Upper lobe of left lung (tissue), 4 donors: ENCODE data around the gene HEXIM2.

Experiments
- EP300 ChIP-seq, 4 donors: sonication (generic); formaldehyde crosslinking; IDR thresholded peaks; one replicate each; pipeline ENCODE4 v1.5.1; 2017; ENCODE audit warnings: antibody characterized with exemption in 4 of 4, control low read depth in 2 of 4
- POLR2A ChIP-seq, 4 donors: fragments of 450-650 bp; IDR thresholded peaks; one replicate each; pipeline ENCODE4 v1.5.1; 2016 to 2017; ENCODE audit warnings: antibody characterized with exemption in 4 of 4, mild to moderate bottlenecking in 2 of 4
- POLR2AphosphoS5 ChIP-seq, 2 donors: sonication (generic); formaldehyde crosslinking; IDR thresholded peaks; one replicate each; pipeline ENCODE4 v1.5.1; 2017; ENCODE audit warnings: antibody characterized with exemption in 2 of 2
- TF ChIP-seq, protein P1 (sequence below), 6 experiments: fragments of 450-650 bp in 4 of 6; fragments of 200-600 bp in 2 of 6; sonication (generic) in 2 of 6; IDR thresholded peaks; one replicate each; pipeline ENCODE4 v1.5.1; 2016 to 2019; ENCODE audit warnings: antibody characterized with exemption in 6 of 6

DNA sequence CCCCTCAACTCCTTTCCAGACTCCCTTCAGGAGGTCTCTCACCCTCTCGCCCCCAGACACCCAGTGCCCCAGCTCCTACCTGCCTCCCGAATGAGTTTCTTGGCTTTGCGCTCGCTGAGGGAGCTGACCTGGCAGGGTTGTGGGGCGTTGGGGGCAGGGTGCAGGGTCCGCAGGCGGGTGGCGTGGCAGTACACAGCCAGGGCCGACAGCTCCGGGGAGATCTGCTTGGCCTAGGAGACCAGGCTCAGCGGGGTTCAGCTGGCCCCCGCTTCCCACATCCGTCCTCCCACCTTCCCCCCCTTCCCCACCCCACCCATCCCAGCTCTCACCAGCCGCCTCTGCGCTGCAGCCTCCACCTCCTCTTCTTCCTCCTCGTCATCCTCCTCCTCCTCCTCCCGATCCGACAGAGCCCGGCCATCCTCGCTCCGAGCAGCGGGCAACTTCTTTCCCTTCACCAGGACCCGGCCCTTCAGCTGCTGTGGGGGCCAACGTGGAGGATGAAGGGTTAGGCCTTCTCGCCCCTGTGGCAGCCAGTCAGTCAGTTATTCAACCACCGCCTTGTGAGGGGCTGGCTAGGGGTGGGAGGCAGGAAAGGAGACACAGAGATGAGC lies 46.6 kb upstream of the HEXIM2 start:
- TF ChIP-seq, protein P1, sequence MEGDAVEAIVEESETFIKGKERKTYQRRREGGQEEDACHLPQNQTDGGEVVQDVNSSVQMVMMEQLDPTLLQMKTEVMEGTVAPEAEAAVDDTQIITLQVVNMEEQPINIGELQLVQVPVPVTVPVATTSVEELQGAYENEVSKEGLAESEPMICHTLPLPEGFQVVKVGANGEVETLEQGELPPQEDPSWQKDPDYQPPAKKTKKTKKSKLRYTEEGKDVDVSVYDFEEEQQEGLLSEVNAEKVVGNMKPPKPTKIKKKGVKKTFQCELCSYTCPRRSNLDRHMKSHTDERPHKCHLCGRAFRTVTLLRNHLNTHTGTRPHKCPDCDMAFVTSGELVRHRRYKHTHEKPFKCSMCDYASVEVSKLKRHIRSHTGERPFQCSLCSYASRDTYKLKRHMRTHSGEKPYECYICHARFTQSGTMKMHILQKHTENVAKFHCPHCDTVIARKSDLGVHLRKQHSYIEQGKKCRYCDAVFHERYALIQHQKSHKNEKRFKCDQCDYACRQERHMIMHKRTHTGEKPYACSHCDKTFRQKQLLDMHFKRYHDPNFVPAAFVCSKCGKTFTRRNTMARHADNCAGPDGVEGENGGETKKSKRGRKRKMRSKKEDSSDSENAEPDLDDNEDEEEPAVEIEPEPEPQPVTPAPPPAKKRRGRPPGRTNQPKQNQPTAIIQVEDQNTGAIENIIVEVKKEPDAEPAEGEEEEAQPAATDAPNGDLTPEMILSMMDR (IDR thresholded peaks at IDR 0.05): no peak
- no peak for TF ChIP-seq EP300 (IDR thresholded peaks at IDR 0.05)
- TF ChIP-seq POLR2A (IDR thresholded peaks at IDR 0.05): no peak
- TF ChIP-seq POLR2AphosphoS5 (IDR thresholded peaks at IDR 0.05): no peak
